SK-MEL-5 (cell line): ENCODE results near the gene PHF21A. TPM values are rescaled to one million over a fixed set of nuclear protein-coding genes. Genes with fewer than 3 reads are reported as not detected.

Source experiments
- DNase-seq: peaks from one replicate; pipeline ENCODE4 v3.0.0-alpha.2; 2016; ENCODE audit warnings: low read depth, low spot score
- in situ Hi-C: cut with HindIII; loops from 2 replicates; pipeline ENCODE4 v1.10.0; 2016; ENCODE audit warnings: low sequenced_read_pairs, high pct_unique_total_duplicates, low pct_unique_long_range_greater_than_20kb
- total RNA-seq: library from RNA; depleted of rRNA; stranded (reverse); fragments of >200 nt; shearing (Covaris generic); gene quantifications from 2 replicates; pipeline ENCODE4 v1.2.3, GENCODE V29; 2014

Gene PHF21A
- total RNA-seq, 1 experiment from 2014 or later: 15.2 TPM

- no peak for DNase-seq
- in situ Hi-C loops: no loop called here
Observed at GRCh38 chr11:45924036-45924915, 197.0 kb downstream of the PHF21A start.

DNA sequence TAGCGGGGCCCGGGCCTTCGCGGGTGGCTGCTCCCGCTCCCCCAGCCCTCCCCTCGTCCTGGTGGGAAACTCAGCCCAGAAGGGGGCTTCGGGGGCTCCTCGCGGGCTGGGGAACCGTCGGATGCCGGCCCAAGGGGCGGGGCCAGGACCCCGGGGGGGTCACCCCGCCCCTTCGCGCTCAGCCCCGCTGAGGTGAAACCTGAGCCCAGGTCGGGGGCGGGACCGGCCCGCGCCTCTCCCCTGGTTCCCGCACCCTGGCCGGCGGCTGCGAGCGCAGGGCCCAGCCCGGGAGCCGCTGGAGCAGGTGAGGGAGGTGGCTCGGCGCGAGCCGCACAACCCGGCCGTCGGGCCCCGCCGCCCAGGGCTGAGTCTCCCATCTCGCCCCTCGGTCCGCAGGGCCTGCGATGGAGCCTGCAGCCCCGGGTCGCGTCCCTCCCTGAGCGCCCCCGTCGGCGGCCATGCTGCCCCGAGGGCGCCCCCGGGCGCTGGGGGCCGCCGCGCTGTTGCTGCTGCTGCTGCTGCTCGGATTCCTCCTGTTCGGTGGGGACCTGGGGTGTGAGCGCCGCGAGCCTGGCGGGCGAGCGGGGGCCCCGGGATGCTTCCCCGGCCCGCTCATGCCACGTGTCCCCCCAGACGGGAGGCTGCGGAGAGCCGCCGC, 198.7 kb downstream of the PHF21A start, which contains the start of gene LARGE2:
Gene LARGE2, plus strand, starts transcription at position 232 of the 658 bp plus-strand sequence. Its CDS starts 227 bp downstream, at position 459.
- no peak for DNase-seq
- in situ Hi-C loops: no loop called here

DNA sequence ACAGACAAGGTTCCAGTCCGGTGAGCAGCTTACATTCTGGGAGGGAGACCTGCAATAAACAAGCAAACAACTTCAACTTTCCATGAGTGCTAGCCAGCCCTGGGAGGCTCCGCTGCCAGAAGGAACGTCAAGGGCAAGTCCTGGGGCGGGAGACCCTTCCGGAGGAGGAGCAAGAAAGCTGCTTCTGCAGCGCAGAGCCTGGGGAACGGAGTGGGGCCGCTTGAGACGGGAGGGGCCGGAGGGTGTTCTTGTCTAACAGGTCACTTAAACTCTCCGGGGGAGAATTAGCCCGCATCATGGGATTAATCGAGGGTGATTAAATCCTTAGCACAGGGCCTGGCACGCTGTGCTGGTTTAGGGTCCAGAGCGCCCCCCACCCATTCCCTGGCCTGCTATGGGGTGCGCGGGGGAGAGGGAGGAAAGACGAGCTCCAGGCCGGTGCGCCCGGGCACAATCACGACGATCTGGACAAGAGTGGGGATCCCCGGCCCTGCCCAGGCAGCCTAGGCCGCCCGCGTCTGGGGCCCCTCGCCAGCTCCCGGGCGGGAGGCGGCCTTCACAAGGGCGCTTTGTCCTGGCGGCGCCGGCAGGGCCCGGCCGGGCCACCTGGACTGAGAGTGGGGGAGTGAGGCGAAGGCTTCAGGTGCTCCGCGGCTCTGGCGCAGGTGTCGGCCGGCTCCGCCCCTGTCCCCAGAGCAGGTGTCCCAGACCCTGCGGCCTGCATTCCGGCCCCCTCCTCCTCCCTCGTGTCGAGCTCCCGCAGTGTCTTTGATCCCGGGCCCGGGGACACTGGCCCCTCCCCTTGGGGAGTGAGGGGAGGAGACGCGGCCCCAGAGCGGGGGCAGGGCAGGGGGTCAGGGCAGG, 199.5 kb downstream of the PHF21A start:
- DNase-seq: no peak
- in situ Hi-C loops: no loop called here

DNA sequence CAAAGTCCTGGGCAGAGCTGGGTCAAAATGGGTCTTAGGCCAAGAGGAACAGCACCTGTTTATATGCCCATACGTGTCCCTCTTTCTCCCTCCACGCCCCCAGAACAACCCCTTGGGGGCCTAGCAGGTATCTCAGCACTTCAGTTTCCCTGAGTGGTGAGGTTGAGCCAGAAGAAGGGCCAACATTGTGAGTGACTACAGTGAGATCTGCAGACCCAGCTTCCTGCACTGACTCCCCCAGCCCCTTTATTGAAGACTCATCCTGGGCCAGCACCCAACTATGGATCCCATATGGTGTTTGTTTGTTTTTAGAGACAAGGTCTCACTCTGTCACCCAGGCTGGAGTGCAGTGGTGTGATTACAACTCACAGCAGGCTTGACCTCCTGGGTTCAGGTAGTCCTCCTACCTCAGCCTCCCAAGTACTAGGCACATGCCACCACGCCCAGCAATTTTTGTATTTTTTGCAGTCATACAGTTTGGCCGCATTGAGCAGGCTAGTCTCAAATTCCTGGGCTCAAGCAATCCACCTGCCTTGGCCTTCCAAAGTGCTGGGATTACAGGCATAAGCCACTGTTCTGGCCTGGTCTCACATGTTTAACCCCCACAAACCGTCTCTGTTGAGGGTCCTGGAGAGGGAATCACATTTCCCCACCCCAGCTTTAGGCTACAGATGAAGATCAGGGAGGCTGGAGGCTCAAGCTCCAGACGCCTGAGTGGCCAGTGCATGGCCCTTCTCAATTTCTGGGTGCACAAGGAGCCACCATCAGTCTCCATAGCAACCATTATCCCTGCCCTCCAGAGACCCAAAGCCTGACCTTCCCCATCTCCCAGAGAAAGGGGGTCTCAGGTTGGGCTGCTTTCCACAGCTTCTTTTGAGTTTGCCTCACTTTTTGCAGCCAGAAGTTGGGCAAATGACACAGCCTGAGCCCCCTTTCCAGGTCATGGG, 200.4 kb downstream of the PHF21A start:
- DNase-seq: no peak
- in situ Hi-C loops: no loop called here

- in situ Hi-C loops: no loop called here
Observed at GRCh38 chr11:45919806-45920530, 201.3 kb downstream of the PHF21A start.

GRCh38 chr11:45918962-45919675, 202.1 kb downstream of the PHF21A start:
- DNase-seq: no peak
- in situ Hi-C loops: no loop called here

More at GRCh38 chr11:45919806-45920530, 201.3 kb downstream of the PHF21A start:
- no peak for DNase-seq

- in situ Hi-C loops: no loop called here
Observed at GRCh38 chr11:45918331-45918941, 202.8 kb downstream of the PHF21A start.

GRCh38 chr11:45917623-45918330, 203.5 kb downstream of the PHF21A start, which contains the start of gene PEX16:
PEX16 (minus strand) TSS chr11:45917877; CDS start chr11:45917811, 66 bp downstream.
- in situ Hi-C loops: no loop called here
- peak; percentile 96 for DNase-seq

More at GRCh38 chr11:45918331-45918941, 202.8 kb downstream of the PHF21A start:
- DNase-seq: peak; percentile 83

DNA sequence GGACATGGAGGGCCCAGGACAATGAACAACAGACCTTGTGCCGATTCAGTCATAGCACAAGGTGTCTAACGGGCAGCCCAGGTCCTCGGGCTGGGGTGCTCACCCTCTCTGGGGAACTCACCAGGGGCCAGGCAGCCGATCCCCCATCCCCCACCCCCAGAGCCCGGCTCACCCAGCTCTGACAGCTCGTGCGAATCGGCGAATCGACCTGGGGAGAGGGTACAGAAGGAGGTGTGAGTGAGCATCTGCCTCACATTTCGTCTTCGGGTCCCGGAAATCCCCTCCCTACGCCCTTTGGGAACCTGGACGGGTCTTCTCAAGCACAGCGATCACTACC, 204.0 kb downstream of the PHF21A start:
- in situ Hi-C loops: no loop called here
- no peak for DNase-seq

GRCh38 chr11:45915446-45915845, 205.8 kb downstream of the PHF21A start:
- in situ Hi-C loops: no loop called here
- no peak for DNase-seq

DNA sequence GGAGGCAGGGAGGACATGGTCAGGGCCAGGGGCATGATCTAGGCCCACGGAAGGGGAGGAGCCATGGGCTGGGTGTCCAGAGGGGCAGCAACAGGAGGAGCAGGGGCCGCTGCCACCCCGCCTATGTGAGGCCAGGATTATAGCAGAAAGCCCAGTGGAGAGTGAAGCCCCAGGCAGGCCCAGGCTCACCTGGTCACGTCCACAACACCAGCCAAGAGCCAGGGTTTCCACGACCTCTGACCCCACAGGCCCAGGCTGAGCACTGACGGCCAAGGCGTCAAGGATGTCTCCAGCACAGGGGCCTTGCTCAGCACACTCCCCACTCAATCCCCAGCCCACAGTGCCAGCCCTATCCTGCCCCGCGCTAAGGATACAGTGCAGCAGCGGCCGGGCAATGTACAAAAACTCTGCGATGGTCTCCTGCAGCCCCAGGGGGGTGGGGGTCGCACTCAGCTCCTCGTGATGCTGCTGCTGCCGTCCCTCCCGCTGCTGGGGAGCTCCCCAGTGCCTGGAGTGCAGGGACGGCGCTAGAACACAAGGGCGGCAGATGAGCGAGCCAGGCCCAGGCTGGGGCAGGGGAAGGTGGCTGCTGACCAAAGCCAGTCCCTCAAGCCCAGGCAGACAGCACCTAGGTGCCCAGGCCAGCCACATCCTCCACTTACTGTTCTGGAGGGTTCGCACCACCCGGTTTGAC, 207.2 kb downstream of the PHF21A start:
- in situ Hi-C loops: no loop called here
- DNase-seq: no peak

DNA sequence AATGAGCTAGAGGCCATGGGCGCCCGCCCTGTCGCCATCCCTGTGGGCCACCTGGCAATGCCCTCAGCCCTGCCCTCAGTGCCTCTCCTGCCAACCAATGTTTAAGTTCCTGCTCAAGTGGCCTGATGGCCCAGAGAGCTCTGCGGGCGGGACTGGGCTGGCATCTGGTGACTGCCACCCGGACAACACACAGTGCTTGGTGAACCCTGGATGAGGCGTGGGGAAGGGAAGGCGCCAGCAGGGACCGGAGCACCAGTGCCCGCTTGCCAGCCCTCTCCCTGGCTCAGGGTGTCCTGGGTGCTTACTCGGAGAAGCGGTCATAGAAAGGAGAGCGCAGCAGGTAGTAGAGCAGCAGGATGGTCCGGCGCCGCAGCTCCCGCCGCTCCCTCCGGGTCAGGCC, 207.7 kb downstream of the PHF21A start:
- in situ Hi-C loops: no loop called here
- no peak for DNase-seq

- no peak for DNase-seq
- in situ Hi-C loops: no loop called here
Observed at GRCh38 chr11:45910623-45911022, 210.6 kb downstream of the PHF21A start.
